OCI-LY1 (cell line): ENCODE data around the gene MAP2K6.

Experiments used
- H2AFZ ChIP-seq: fragments of 200-600 bp; sonication (generic), shearing (Covaris generic); 2 replicates; pipeline ENCODE4 v1.6.0; 2014; ENCODE audit warnings: antibody characterized with exemption, mild to moderate bottlenecking, low read length
- H3F3A ChIP-seq: fragments of 200-600 bp; sonication (generic), shearing (Covaris generic); 2 replicates; pipeline ENCODE4 v1.6.0; 2014; ENCODE audit warnings: mild to moderate bottlenecking, antibody characterized with exemption, low read length, moderate library complexity; ENCODE audit not compliant: insufficient read depth
- H3K27ac ChIP-seq: fragments of 200-600 bp; sonication (generic); 2 replicates; pipeline ENCODE4 v1.5.1; 2014; ENCODE audit warnings: low read length, mixed run types, mild to moderate bottlenecking, low read depth; ENCODE audit not compliant: poor library complexity, severe bottlenecking
- H3K27me3 ChIP-seq: fragments of 200-600 bp; sonication (generic); 2 replicates; pipeline ENCODE4 v1.6.0; 2014; ENCODE audit warnings: antibody characterized with exemption, mild to moderate bottlenecking, low read length, moderate library complexity; ENCODE audit not compliant: insufficient read depth
- H3K36me3 ChIP-seq: fragments of 200-600 bp; sonication (generic); 2 replicates; pipeline ENCODE4 v1.6.1; 2014; ENCODE audit warnings: mild to moderate bottlenecking, antibody characterized with exemption, low read length, moderate library complexity, mixed read lengths; ENCODE audit not compliant: insufficient read depth
- H3K4me1 ChIP-seq: fragments of 200-600 bp; sonication (generic); 2 replicates; pipeline ENCODE4 v1.5.1; 2014; ENCODE audit warnings: mild to moderate bottlenecking, low read length, moderate library complexity; ENCODE audit not compliant: insufficient read depth, severe bottlenecking
- H3K4me2 ChIP-seq: fragments of 200-600 bp; sonication (generic), shearing (Covaris generic); 2 replicates; pipeline ENCODE4 v1.6.1; 2014; ENCODE audit warnings: low read length
- H3K4me3 ChIP-seq: fragments of 200-600 bp; sonication (generic); 2 replicates; pipeline ENCODE4 v1.5.1; 2014; ENCODE audit warnings: low read length, low read depth, mild to moderate bottlenecking, mixed read lengths; ENCODE audit not compliant: poor library complexity, severe bottlenecking
- H3K79me2 ChIP-seq: fragments of 200-600 bp; shearing (Covaris generic); 2 replicates; pipeline ENCODE4 v1.6.1; 2016; ENCODE audit warnings: mixed run types, low read length, mixed read lengths; ENCODE audit not compliant: insufficient read depth
- H3K9ac ChIP-seq: fragments of 200-600 bp; sonication (generic), shearing (Covaris generic); 2 replicates; pipeline ENCODE4 v1.6.1; 2014; ENCODE audit warnings: mild to moderate bottlenecking, low read length, mixed read lengths
- H3K9me2 ChIP-seq: fragments of 200-600 bp; sonication (generic), shearing (Covaris generic); 2 replicates; pipeline ENCODE4 v1.6.1; 2014; ENCODE audit warnings: low read depth, mild to moderate bottlenecking, low read length, mixed read lengths
- H3K9me3 ChIP-seq: fragments of 200-600 bp; shearing (Covaris generic); 2 replicates; pipeline ENCODE4 v1.6.1; 2014; ENCODE audit warnings: low read length, mixed read lengths
- H4K20me1 ChIP-seq: fragments of 200-600 bp; sonication (generic), shearing (Covaris generic); 2 replicates; pipeline ENCODE4 v1.6.0; 2016; ENCODE audit warnings: mild to moderate bottlenecking, low read length; ENCODE audit not compliant: insufficient read depth
- CTCF ChIP-seq: fragments of 200-600 bp; sonication (generic), shearing (Covaris generic); IDR thresholded peaks from 2 replicates; pipeline ENCODE4 v1.5.1; 2017; ENCODE audit warnings: mild to moderate bottlenecking, antibody characterized with exemption, low read length, moderate library complexity, mixed read lengths
- EZH2 ChIP-seq: fragments of 200-600 bp; sonication (generic), shearing (Covaris generic); IDR thresholded peaks from 2 replicates; pipeline ENCODE4 v1.8.0; 2017; ENCODE audit warnings: borderline replicate concordance, mixed run types, mild to moderate bottlenecking, antibody characterized with exemption, low read length, moderate library complexity, mixed read lengths

The MAP2K6 gene

GRCh38 chr17:69460963-69461922, 46.7 kb downstream of the MAP2K6 start:
- H3K36me3 ChIP-seq: no peaks in the 10 kb centered on the region
- H4K20me1 ChIP-seq: no peaks in the 10 kb centered on the region
- no peak overlapping the region for H3K4me3 ChIP-seq
- no peaks in the 10 kb centered on the region for H3K79me2 ChIP-seq
- no peaks in the 10 kb centered on the region for H3K9me2 ChIP-seq
- no peaks in the 10 kb centered on the region; the same call in 1 of the 2 replicates for H3F3A ChIP-seq
- no peak overlapping the region for H2AFZ ChIP-seq
- H3K9me3 ChIP-seq: no peaks in the 10 kb centered on the region
- H3K9ac ChIP-seq: no peak overlapping the region
- H3K27me3 ChIP-seq: no peaks in the 10 kb centered on the region
- H3K4me1 ChIP-seq: peaks cover 4% of the 10 kb centered on the region
- H3K27ac ChIP-seq: no peak overlapping the region
- H3K4me2 ChIP-seq: no peak overlapping the region
- no peak for TF ChIP-seq EZH2
- TF ChIP-seq CTCF: no peak

- H2AFZ ChIP-seq: no peak overlapping the region
- no peak overlapping the region for H3K4me3 ChIP-seq
- no peak overlapping the region for H3K9ac ChIP-seq
- no peaks in the 10 kb centered on the region for H3K9me2 ChIP-seq
- H3K27ac ChIP-seq: no peak overlapping the region
- TF ChIP-seq EZH2 (no peak), CTCF (no peak)
- H3K36me3 ChIP-seq: no peaks in the 10 kb centered on the region
- no peaks in the 10 kb centered on the region for H4K20me1 ChIP-seq
- H3K27me3 ChIP-seq: no peaks in the 10 kb centered on the region
- H3K9me3 ChIP-seq: no peaks in the 10 kb centered on the region
- H3K79me2 ChIP-seq: no peaks in the 10 kb centered on the region
- H3K4me1 ChIP-seq: peaks cover 4% of the 10 kb centered on the region
- no peak overlapping the region for H3K4me2 ChIP-seq
- H3F3A ChIP-seq: no peaks in the 10 kb centered on the region; the same call in 1 of the 2 replicates
Measured at GRCh38 chr17:69461951-69462369, 47.5 kb downstream of the MAP2K6 start.

- Histone ChIP-seq H3K4me2 (no peak overlapping the region), H3K27me3 (no peaks in the 10 kb centered on the region), H3K9me2 (no peaks in the 10 kb centered on the region), H3F3A (no peaks in the 10 kb centered on the region; the same call in 1 of the 2 replicates), H3K9me3 (no peaks in the 10 kb centered on the region), H4K20me1 (no peaks in the 10 kb centered on the region), H3K27ac (no peak overlapping the region), H2AFZ (no peak overlapping the region), H3K4me1 (peaks cover 4% of the 10 kb centered on the region), H3K4me3 (no peak overlapping the region), H3K36me3 (no peaks in the 10 kb centered on the region), H3K79me2 (no peaks in the 10 kb centered on the region), H3K9ac (no peak overlapping the region)
- TF ChIP-seq EZH2: no peak
- no peak for TF ChIP-seq CTCF
Measured at GRCh38 chr17:69462882-69463281, 48.4 kb downstream of the MAP2K6 start.
